Measurements from ENCODE around the gene SH3BP5L. TPM values are rescaled to one million over a fixed set of nuclear protein-coding genes. Genes with fewer than 3 reads are reported as not detected.
"Not testable (repeated sequence)": the region's sequence is repeated elsewhere in the genome, so short reads cannot be mapped to it uniquely, and the experiment has no call there.

The SH3BP5L gene
- total RNA-seq, 4 donors from 2014 or later: 21.9 to 38.7 (median 28.4) TPM

DNA sequence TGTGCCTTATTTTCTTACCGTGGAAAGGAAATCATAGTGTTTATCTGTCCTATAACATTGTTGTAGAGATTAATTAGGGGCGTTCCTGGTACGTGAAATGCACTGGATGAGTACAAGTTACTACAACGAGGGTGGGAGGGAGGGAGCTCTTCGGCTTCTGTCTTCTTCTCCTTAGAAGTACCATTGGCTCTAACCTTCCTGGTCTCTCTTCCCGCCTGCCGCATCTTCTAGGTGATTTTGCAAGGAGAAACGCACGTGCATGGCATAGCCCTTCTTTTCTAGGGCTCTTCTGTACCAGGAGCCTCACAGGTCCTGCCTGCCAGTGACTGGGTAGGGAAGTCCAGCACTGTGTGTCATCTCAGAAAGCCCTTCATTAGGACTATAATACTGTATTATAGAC, 16.8 kb downstream of the SH3BP5L start:
- no peak for ATAC-seq
- TF ChIP-seq, protein P1, sequence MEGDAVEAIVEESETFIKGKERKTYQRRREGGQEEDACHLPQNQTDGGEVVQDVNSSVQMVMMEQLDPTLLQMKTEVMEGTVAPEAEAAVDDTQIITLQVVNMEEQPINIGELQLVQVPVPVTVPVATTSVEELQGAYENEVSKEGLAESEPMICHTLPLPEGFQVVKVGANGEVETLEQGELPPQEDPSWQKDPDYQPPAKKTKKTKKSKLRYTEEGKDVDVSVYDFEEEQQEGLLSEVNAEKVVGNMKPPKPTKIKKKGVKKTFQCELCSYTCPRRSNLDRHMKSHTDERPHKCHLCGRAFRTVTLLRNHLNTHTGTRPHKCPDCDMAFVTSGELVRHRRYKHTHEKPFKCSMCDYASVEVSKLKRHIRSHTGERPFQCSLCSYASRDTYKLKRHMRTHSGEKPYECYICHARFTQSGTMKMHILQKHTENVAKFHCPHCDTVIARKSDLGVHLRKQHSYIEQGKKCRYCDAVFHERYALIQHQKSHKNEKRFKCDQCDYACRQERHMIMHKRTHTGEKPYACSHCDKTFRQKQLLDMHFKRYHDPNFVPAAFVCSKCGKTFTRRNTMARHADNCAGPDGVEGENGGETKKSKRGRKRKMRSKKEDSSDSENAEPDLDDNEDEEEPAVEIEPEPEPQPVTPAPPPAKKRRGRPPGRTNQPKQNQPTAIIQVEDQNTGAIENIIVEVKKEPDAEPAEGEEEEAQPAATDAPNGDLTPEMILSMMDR (IDR thresholded peaks at IDR 0.05): no peak
- no peak for TF ChIP-seq EP300 (IDR thresholded peaks at IDR 0.05)
- TF ChIP-seq POLR2A (IDR thresholded peaks at IDR 0.05): no peak
- no peak for TF ChIP-seq POLR2AphosphoS5 (IDR thresholded peaks at IDR 0.05)
- WGBS, 2 donors (ENCODE audit: low coverage in 1 of 2): 67 to 88% methylated on average over 5 to 6 of the region's 9 CpGs

DNA sequence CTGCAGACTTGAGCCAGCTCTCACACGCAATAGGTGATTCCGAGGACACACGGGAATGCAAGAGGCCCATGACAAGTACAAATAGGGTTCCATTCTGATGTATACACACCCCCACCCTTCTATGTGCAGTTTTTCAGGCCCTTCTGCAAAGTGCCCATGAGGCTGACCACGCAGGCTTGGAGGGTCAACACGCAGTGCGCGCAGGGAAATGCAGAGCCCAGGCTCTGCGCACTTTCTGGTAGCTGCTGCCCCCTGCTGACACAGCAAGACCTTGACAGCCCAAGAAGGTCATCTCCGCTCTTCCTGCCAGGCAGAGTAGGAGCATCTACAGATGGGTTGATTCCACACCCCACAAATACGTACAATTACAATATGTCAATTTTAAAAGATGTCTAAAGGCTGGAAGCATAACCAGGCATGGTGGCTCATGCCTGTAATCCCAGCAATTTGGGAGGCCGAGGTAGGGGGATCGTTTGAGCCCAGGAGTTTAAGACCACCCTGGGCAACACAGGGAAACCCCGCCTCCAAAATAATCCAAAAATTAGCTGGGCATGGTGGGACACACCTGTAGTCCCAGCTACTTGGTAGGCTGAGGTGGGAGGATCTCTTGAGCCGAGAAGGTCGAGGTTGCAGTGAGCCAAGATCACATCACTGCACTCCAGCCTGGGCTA, 18.5 kb downstream of the SH3BP5L start:
- H3K4me3 ChIP-seq: no peak overlapping the region
- peaks cover 0 to 31% (median 7%) of the 10 kb centered on the region in 3 donors for H3K4me1 ChIP-seq
- TF ChIP-seq, protein P1 (IDR thresholded peaks at IDR 0.05): peak in 3 of 4 experiments; percentile 64 to 81 (median 65)
- no peak for TF ChIP-seq POLR2AphosphoS5 (IDR thresholded peaks at IDR 0.05)
- no peaks in the 10 kb centered on the region for H3K27me3 ChIP-seq
- WGBS, 2 donors (ENCODE audit: low coverage in 1 of 2): 22 to 35% methylated on average over 5 to 12 of the region's 15 CpGs
- H3K9me3 ChIP-seq: no peaks in the 10 kb centered on the region
- no peak overlapping the region for H3K27ac ChIP-seq
- peaks cover 0 to 17% of the 10 kb centered on the region in 2 donors for H3K36me3 ChIP-seq
- peak; percentile 34 for ATAC-seq

More for the DNA sequence above, 16.8 kb downstream of the SH3BP5L start:
- Histone ChIP-seq H3K36me3 (peaks cover 0 to 33% of the 10 kb centered on the region in 2 donors), H3K4me3 (no peak overlapping the region), H3K27me3 (no peaks in the 10 kb centered on the region), H3K4me1 (peaks cover 0 to 31% (median 7%) of the 10 kb centered on the region in 3 donors), H3K9me3 (no peaks in the 10 kb centered on the region), H3K27ac (no peak overlapping the region)

DNA sequence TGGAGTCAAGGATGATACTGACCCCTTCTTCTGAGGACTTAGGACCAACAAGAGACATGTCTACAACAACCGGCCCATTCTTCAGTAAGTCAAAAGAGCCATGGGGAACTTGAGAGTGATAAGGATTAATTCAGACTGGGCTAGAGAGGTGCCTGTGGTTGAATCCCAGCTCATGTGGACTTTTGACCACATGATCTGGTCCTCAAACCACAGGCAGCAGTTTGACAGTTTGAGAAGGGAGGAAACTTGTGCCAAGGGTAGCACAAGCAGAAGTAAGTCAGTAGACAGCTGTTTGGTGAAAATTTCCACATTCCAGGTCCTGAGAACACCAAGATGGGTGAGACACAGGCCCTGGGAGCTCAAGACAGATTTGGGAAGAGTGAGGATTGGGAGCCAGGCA, 19.8 kb downstream of the SH3BP5L start:
- ATAC-seq: peak; percentile 10
- WGBS, 2 donors (ENCODE audit: low coverage in 1 of 2): 83% methylated on average over 1 of the region's 1 CpG; no CpG with 5 or more reads in 1 of the 2 donors

DNA sequence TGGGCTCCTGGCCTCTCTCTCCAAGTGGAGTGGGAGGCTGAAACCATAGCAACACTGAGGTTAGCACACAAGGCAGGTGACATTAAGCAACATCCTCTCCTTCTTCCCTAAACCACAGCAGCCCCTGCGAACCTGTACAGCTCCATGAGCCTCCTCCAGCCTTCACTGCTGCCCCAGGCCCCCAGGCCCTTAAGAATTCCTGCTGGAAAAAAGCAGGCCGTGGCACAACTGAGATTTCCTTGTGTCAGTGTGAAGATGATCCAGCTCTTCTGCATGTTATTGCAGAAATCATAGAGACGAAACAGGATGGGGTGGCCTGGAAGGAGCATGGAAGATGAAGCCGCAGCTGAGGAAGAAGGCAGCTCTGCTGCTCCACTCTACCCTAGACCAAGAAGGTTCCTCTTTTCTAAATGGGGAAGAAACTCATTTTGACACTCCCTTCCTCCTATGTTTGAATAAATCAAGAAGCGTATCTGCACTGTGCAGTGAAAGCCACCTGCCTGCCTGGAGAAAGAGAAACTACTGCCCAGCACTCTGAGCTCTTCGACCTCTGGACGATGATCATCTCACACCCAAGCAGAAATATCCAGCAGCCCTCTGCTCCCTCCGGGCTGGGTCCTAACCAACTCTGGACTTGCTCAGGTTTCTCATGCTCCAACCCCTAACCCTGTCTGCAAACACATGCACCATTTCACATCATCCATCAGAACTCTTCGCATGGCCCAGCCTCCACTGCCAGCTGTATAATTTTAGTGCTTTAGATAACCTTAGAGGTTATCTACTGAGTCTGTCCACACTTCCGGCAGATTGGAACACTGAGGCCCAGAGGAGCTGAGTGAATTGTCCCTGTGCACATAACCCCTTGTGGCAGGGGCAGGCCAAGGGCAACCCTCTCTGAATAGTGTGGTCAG, 20.7 kb downstream of the SH3BP5L start:
- Histone ChIP-seq H3K9me3 (no peaks in the 10 kb centered on the region), H3K4me3 (no peak overlapping the region), H3K4me1 (peaks cover 0 to 13% (median 0%) of the 10 kb centered on the region in 3 donors), H3K36me3 (no peaks in the 10 kb centered on the region), H3K27ac (peak overlapping the region in 1 of 4 donors; percentile 2), H3K27me3 (no peaks in the 10 kb centered on the region)
- TF ChIP-seq, protein P1 (IDR thresholded peaks at IDR 0.05): no peak
- TF ChIP-seq EP300 (IDR thresholded peaks at IDR 0.05) (no peak), POLR2AphosphoS5 (IDR thresholded peaks at IDR 0.05) (no peak), POLR2A (IDR thresholded peaks at IDR 0.05) (no peak)
- WGBS, 2 donors (ENCODE audit: low coverage in 1 of 2): 59 to 67% methylated on average over 5 to 7 of the region's 10 CpGs
- peak; percentile 44 for ATAC-seq

More for the DNA sequence above, 19.8 kb downstream of the SH3BP5L start:
- TF ChIP-seq, protein P1 (IDR thresholded peaks at IDR 0.05): no peak
- TF ChIP-seq EP300 (IDR thresholded peaks at IDR 0.05) (no peak), POLR2A (IDR thresholded peaks at IDR 0.05) (no peak), POLR2AphosphoS5 (IDR thresholded peaks at IDR 0.05) (no peak)
- H3K4me1 ChIP-seq: peaks cover 0 to 22% (median 5%) of the 10 kb centered on the region in 3 donors
- H3K36me3 ChIP-seq: peaks cover 0 to 3% of the 10 kb centered on the region in 2 donors
- H3K27ac ChIP-seq: no peak overlapping the region
- H3K4me3 ChIP-seq: no peak overlapping the region
- no peaks in the 10 kb centered on the region for H3K27me3 ChIP-seq
- H3K9me3 ChIP-seq: no peaks in the 10 kb centered on the region

DNA sequence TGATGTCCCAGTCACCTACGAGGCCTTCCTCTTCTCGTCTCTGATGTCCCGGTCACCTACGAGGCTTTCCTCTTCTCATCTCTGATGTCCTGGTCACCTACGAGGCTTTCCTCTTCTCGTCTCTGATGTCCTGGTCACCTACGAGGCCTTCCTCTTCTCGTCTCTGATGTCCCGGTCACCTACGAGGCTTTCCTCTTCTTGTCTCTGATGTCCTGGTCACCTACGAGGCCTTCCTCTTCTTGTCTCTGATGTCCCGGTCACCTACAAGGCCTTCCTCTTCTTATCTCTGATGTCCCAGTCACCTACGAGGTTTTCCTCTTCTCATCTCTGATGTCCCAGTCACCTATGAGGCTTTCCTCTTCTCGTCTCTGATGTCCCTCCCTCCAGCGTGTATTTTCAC, 22.2 kb downstream of the SH3BP5L start:
- not testable (repeated sequence) for H3K4me3 ChIP-seq, H3K36me3 ChIP-seq

More for the DNA sequence above, 22.2 kb downstream of the SH3BP5L start:
- not testable (repeated sequence) for H3K9me3 ChIP-seq, H3K27me3 ChIP-seq, ATAC-seq, H3K27ac ChIP-seq
- 86% methylated on average over 14 to 15 of the region's 15 CpGs for whole genome bisulfite sequencing, 2 donors (ENCODE audit: low coverage in 1 of 2)
- peaks cover 0 to 12% (median 0%) of the 10 kb centered on the region in 3 donors for H3K4me1 ChIP-seq

Data from gastroesophageal sphincter (tissue), 4 donors.